Sciatic nerve (tissue), 2 donors: ENCODE data around the gene CXorf51A. TPM values are rescaled to one million over a fixed set of nuclear protein-coding genes. Genes with fewer than 3 reads are reported as not detected.
"Not testable (repeated sequence)": the region's sequence is repeated elsewhere in the genome, so short reads cannot be mapped to it uniquely, and the experiment has no call there.

Source experiments
- ATAC-seq: fragments of 200-7000 bp; cut with Tn5 transposase; one replicate; pipeline ENCODE4 v1.9.1; 2020; ENCODE audit warnings: mild to moderate bottlenecking, moderate library complexity
- DNase-seq: peaks from one replicate; pipeline ENCODE4 v3.0.0-alpha.2; 2020; ENCODE audit warnings: low spot score
- intact Hi-C: fragments of 100-400 bp; cut with DNase I; formaldehyde crosslinking; loops from one replicate; pipeline ENCODE4 v1.14.2; 2022
- total RNA-seq: library from RNA; stranded (reverse); fragmentation: NEBNext Ultra II Directional; extraction: Animal tissue kit (Norgen Biotek cat#: 25700); gene quantifications from one replicate; pipeline ENCODE4 v1.2.1, GENCODE V29; 2021
- donor health status: DM: no; HTN: no; CAD: no.
- donor health status: DM: no; HTN: no; CAD: no.

The CXorf51A gene
- total RNA-seq = not detected

DNA sequence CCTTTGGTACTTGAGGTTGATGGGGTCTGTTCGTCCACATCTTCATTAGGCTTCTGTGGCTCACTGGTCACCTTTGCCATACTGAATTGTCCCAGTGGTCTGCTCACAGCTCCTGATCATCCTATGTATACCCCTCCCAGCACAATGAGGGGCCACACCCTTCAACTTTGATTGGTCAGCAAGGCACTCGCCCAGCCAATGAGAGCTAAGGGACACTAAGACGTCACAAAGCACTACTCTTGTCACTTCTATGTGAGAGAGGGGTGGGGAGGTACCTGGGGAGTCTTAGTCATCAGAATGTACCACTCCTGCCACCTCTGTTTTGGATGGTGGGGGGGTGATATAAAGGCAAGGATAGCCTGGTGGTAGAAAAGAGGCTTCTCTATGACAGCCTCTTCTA, at the start of gene CXorf51A:
Gene CXorf51A, minus strand, starts transcription at position 101 of the 400 bp plus-strand sequence. Its CDS starts 21 bp downstream, at position 80.
- intact Hi-C loops, DNase-seq, ATAC-seq: not testable (repeated sequence)

GRCh38 chrX:146863566-146863965, 49.0 kb upstream of the CXorf51A start:
- DNase-seq = no peak
- intact Hi-C loops = no loop called here
- ATAC-seq = no peak

GRCh38 chrX:146854281-146854680, 39.7 kb upstream of the CXorf51A start:
- intact Hi-C loops = no loop called here
- no peak for DNase-seq
- ATAC-seq = no peak

GRCh38 chrX:146831994-146832393, 17.4 kb upstream of the CXorf51A start:
- intact Hi-C loops = no loop called here
- DNase-seq (no peak), ATAC-seq (no peak)

- DNase-seq, ATAC-seq, intact Hi-C loops: not testable (repeated sequence)
Measured at GRCh38 chrX:146809471-146809870, 5.1 kb downstream of the CXorf51A start, which contains the start of gene CXorf51B. TSS of gene CXorf51B (plus strand) at chrX:146809771. CDS start at chrX:146809792, 21 bp downstream.

Other genes starting within 250 kb of the CXorf51A start
- not detected for gene CXorf51B, start 5.0 kb downstream of the CXorf51A start, total RNA-seq